ENCODE measurements around the gene FAM229B.
A peak's percentile ranks its signal among the peaks of the same experiment; 100 is the strongest.

The FAM229B gene
- long read RNA-seq, partial matches to known transcripts: 0 of 5 reads
- long read RNA-seq, other reads (novel, unspliced or antisense): 2 of 5 reads

GRCh38 chr6:112087136-112087911 lies at the start of gene FAM229B, which contains the start of gene TUBE1:
TSS of gene FAM229B (plus strand) at chr6:112087591. CDS start at chr6:112099284, 11,693 bp downstream.
TSS of gene TUBE1 (minus strand) at chr6:112087482. CDS start at chr6:112087434, 48 bp downstream.
- H3K27ac ChIP-seq (replicated peaks): peak within 1 kb of the TSS; percentile 74
- H3K4me3 ChIP-seq (replicated peaks; ENCODE audit: insufficient read depth, low read length): peak within 1 kb of the TSS; percentile 89
- peak; percentile 95 to 98 for DNase-seq (ENCODE audit: low read depth in 1 of 2, low spot score in 1 of 2)
- TF ChIP-seq GABPA (IDR thresholded peaks at IDR 0.05; ENCODE audit: low read depth) (no peak), REST (IDR thresholded peaks at IDR 0.05; ENCODE audit: insufficient replicate concordance, low read depth) (no peak), SPI1 (IDR thresholded peaks at IDR 0.05; ENCODE audit: borderline replicate concordance, low read depth) (peak; percentile 25; the same call in 1 of the 2 replicates), CTCF (IDR thresholded peaks at IDR 0.05; ENCODE audit: insufficient read depth, low read length) (no peak), POLR2AphosphoS5 (IDR thresholded peaks at IDR 0.05; ENCODE audit: low read depth) (peak; percentile 70; the same call in 1 of the 2 replicates)
- no peaks in the 10 kb centered on the region for H3K27me3 ChIP-seq (ENCODE audit: insufficient read depth, poor library complexity, severe bottlenecking)

- Histone ChIP-seq H3K4me3 (replicated peaks; ENCODE audit: insufficient read depth, low read length) (no peak overlapping the region), H3K27me3 (ENCODE audit: insufficient read depth, poor library complexity, severe bottlenecking) (no peaks in the 10 kb centered on the region), H3K27ac (replicated peaks) (no peak overlapping the region)
- DNase-seq (ENCODE audit: low read depth in 1 of 2, low spot score in 1 of 2): no peak
- TF ChIP-seq SPI1 (IDR thresholded peaks at IDR 0.05; ENCODE audit: borderline replicate concordance, low read depth) (no peak), CTCF (IDR thresholded peaks at IDR 0.05; ENCODE audit: insufficient read depth, low read length) (no peak)
These were observed 49.6 kb upstream of the FAM229B start for GRCh38 chr6:112037783-112038216.

GRCh38 chr6:112038268-112038667 lies 49.1 kb upstream of the FAM229B start:
- TF ChIP-seq REST (IDR thresholded peaks at IDR 0.05; ENCODE audit: insufficient replicate concordance, low read depth): no peak
- no peak for DNase-seq (ENCODE audit: low read depth in 1 of 2, low spot score in 1 of 2)
- Histone ChIP-seq H3K4me3 (replicated peaks; ENCODE audit: insufficient read depth, low read length) (no peak overlapping the region), H3K27ac (replicated peaks) (no peak overlapping the region), H3K27me3 (ENCODE audit: insufficient read depth, poor library complexity, severe bottlenecking) (no peaks in the 10 kb centered on the region)

GRCh38 chr6:112038756-112039430 lies 48.5 kb upstream of the FAM229B start:
- DNase-seq (ENCODE audit: low read depth in 1 of 2, low spot score in 1 of 2): no peak
- TF ChIP-seq SPI1 (IDR thresholded peaks at IDR 0.05; ENCODE audit: borderline replicate concordance, low read depth) (no peak), REST (IDR thresholded peaks at IDR 0.05; ENCODE audit: insufficient replicate concordance, low read depth) (no peak)
- Histone ChIP-seq H3K27me3 (ENCODE audit: insufficient read depth, poor library complexity, severe bottlenecking) (no peaks in the 10 kb centered on the region), H3K27ac (replicated peaks) (no peak overlapping the region), H3K4me3 (replicated peaks; ENCODE audit: insufficient read depth, low read length) (no peak overlapping the region)
